HepG2 (cell line): ENCODE measurements around the gene PKD2L1. TPM values are rescaled to one million over a fixed set of nuclear protein-coding genes. Genes with fewer than 3 reads are reported as not detected.

ENCODE experiments used
- ELF4 ChIP-seq: sonication (generic); formaldehyde crosslinking; IDR thresholded peaks from 2 replicates; pipeline ENCODE4 v1.5.0; 2020; ENCODE audit warnings: missing genetic modification reagents, mild to moderate bottlenecking, moderate library complexity, borderline replicate concordance
- FIP1L1 ChIP-seq: fragments of 200-400 bp; formaldehyde crosslinking; IDR thresholded peaks from 2 replicates; pipeline ENCODE4 v1.6.1; 2018; ENCODE audit warnings: low read depth, mild to moderate bottlenecking, low read length, moderate library complexity, borderline replicate concordance; ENCODE audit not compliant: insufficient read depth
- GTF2F1 ChIP-seq: fragments of 150-350 bp; IDR thresholded peaks from 2 replicates; pipeline ENCODE4 v1.6.1; 2014; ENCODE audit warnings: low read length
- KDM6A ChIP-seq: IDR thresholded peaks from 2 replicates; pipeline ENCODE4 v1.6.1; 2016; ENCODE audit warnings: low read depth
- MAFG ChIP-seq: sonication (generic); formaldehyde crosslinking; IDR thresholded peaks from 2 replicates; pipeline ENCODE4 v1.5.1; 2020; ENCODE audit warnings: mild to moderate bottlenecking, missing genetic modification reagents
- NPAS2 ChIP-seq: sonication (generic); formaldehyde crosslinking; IDR thresholded peaks from 2 replicates; pipeline ENCODE4 v1.8.0; 2022; ENCODE audit warnings: mild to moderate bottlenecking, missing genetic modification reagents, borderline replicate concordance
- RBM39 ChIP-seq: fragments of 200-400 bp; formaldehyde crosslinking; IDR thresholded peaks from one replicate; pipeline ENCODE4 v1.6.1; 2018; ENCODE audit warnings: antibody characterized with exemption, mild to moderate bottlenecking, low read depth, low read length; ENCODE audit not compliant: poor library complexity, severe bottlenecking
- STAG1 ChIP-seq: sonication (generic); formaldehyde crosslinking; IDR thresholded peaks from 2 replicates; pipeline ENCODE4 v1.4.0; 2020; ENCODE audit warnings: missing genetic modification reagents
- TBX2 ChIP-seq: sonication (generic); formaldehyde crosslinking; IDR thresholded peaks from 2 replicates; pipeline ENCODE4 v1.5.0; 2020; ENCODE audit warnings: missing genetic modification reagents, mild to moderate bottlenecking, borderline replicate concordance
- TCF7L2 ChIP-seq: IDR thresholded peaks from 2 replicates; pipeline ENCODE4 v1.6.1; 2011; ENCODE audit warnings: mild to moderate bottlenecking, low read depth, low read length, moderate library complexity
- THAP9 ChIP-seq: sonication (generic); formaldehyde crosslinking; IDR thresholded peaks from 2 replicates; pipeline ENCODE4; 2020; ENCODE audit warnings: missing genetic modification reagents, mild to moderate bottlenecking, borderline replicate concordance
- ZKSCAN1 ChIP-seq: fragments of 150-350 bp; IDR thresholded peaks from 2 replicates; pipeline ENCODE4 v1.6.1; 2014; ENCODE audit warnings: low read length
- ZNF260 ChIP-seq: sonication (generic); formaldehyde crosslinking; IDR thresholded peaks from 2 replicates; pipeline ENCODE4 v1.4.0; 2020; ENCODE audit warnings: missing genetic modification reagents, low read depth, mild to moderate bottlenecking, borderline replicate concordance
- ZNF34 ChIP-seq: sonication (generic); formaldehyde crosslinking; IDR thresholded peaks from 2 replicates; pipeline ENCODE4 v1.4.0; 2020; ENCODE audit warnings: mild to moderate bottlenecking, missing genetic modification reagents, borderline replicate concordance
- ZNF543 ChIP-seq: sonication (generic); formaldehyde crosslinking; IDR thresholded peaks from 2 replicates; pipeline ENCODE4 v1.4.0; 2020; ENCODE audit warnings: mild to moderate bottlenecking, missing genetic modification reagents
- ZNF766 ChIP-seq: sonication (generic); formaldehyde crosslinking; IDR thresholded peaks from 2 replicates; pipeline ENCODE4 v1.5.0; 2020; ENCODE audit warnings: missing genetic modification reagents, borderline replicate concordance
- polyA plus RNA-seq, 8 experiments: library from polyadenylated mRNA; depleted of rRNA in 3 of 8; stranded (reverse) in 7 of 8; unstranded in 1 of 8; fragments of >200 nt; fragmentation: Illumina TruSeq in 4 of 8; extraction: Trizol in 4 of 8; gene quantifications; 2 replicates each; pipeline versions ENCODE4 v1.2.1 to v1.2.3, GENCODE V29; 2011 to 2016; ENCODE audit warnings: low read depth in 4 of 8, missing spikeins in 1 of 8, mixed read lengths in 1 of 8; ENCODE audit not compliant: insufficient read depth in 1 of 8
- total RNA-seq, 5 experiments: library from RNA; depleted of rRNA; stranded (reverse); fragments of >200 nt; fragmentation: Illumina TruSeq; extraction: Trizol; gene quantifications; 2 replicates each; pipeline ENCODE4 v1.2.3, GENCODE V29; 2016; ENCODE audit warnings: low read depth in 1 of 5
- TF ChIP-seq, protein P1 (sequence below): sonication (generic); formaldehyde crosslinking; conservative IDR thresholded peaks from 2 replicates; pipeline ENCODE4 v1.8.0; 2022; ENCODE audit warnings: missing genetic modification reagents
- TF ChIP-seq, protein P2 (sequence below): sonication (generic); formaldehyde crosslinking; IDR thresholded peaks from 2 replicates; pipeline ENCODE4 v1.4.0; 2020; ENCODE audit warnings: missing genetic modification reagents
- TF ChIP-seq, protein P3 (sequence below): sonication (generic); formaldehyde crosslinking; IDR thresholded peaks from 2 replicates; pipeline ENCODE4 v1.5.0; 2020; ENCODE audit warnings: missing genetic modification reagents, mild to moderate bottlenecking, borderline replicate concordance

The PKD2L1 gene
- total and polyA plus RNA-seq, 2 of the 13 experiments (the other 11 are each of a cell fraction or from before 2014, with no cell fraction given): 0.07 to 0.15 TPM

DNA sequence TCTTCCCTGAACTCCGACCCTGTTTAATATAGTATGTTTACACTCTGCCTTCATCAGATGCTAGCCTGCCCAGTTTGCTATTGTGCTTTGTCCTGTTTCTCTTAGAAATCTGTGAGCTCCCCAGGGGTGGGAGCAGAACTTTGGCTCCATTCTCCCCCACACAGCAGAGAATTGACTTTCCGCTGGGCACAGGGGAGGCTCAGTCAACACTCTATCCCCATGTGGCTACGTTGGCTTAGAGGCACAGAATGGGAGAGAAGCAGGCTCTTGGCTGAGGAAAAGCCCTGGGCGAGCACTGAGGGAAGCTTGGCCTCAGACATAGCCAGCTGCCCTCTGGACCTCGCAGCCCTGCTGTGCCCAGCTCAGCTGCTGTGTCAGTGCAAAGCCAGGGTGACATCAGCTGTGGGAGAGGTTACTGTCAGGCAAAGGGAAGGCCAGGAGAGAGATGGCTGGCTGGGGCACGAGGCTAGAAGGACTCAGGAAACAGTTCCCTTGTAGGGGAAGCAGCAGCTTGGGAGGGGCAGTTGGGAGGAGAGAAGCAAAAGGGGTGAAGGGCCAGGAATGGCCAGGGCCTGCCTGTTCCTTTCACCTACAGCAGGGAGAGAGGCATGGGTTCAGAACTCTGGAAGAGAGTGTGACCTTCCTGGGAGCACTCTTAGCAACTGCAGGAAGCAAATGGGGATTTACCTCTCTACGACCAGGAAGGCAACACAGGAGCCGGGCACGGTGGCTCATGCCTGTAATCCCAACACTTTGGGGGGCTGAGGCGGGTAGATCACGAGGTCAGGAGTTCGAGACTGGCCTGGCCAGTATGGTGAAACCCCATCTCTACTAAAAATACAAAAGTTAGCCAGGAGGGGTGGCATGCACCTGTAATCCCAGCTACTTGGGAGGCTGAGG, 11.2 kb upstream of the PKD2L1 start (continued):
- TF ChIP-seq, protein P1, sequence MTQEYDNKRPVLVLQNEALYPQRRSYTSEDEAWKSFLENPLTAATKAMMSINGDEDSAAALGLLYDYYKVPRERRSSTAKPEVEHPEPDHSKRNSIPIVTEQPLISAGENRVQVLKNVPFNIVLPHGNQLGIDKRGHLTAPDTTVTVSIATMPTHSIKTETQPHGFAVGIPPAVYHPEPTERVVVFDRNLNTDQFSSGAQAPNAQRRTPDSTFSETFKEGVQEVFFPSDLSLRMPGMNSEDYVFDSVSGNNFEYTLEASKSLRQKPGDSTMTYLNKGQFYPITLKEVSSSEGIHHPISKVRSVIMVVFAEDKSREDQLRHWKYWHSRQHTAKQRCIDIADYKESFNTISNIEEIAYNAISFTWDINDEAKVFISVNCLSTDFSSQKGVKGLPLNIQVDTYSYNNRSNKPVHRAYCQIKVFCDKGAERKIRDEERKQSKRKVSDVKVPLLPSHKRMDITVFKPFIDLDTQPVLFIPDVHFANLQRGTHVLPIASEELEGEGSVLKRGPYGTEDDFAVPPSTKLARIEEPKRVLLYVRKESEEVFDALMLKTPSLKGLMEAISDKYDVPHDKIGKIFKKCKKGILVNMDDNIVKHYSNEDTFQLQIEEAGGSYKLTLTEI: no peak
- TF ChIP-seq ZKSCAN1 (no peak), RBM39 (no peak), ELF4 (CRISPR knock-in tag) (no peak), NPAS2 (CRISPR knock-in tag) (no peak), ZNF260 (CRISPR knock-in tag) (no peak), THAP9 (CRISPR knock-in tag) (no peak), KDM6A (CRISPR knock-in tag) (no peak), TCF7L2 (no peak), MAFG (CRISPR knock-in tag) (no peak), GTF2F1 (no peak), TBX2 (CRISPR knock-in tag) (peak; percentile 60), ZNF766 (0 out of 2 replicates have a peak, but pooled peaks have one; percentile 41), ZNF543 (CRISPR knock-in tag) (peak; percentile 5; the same call in 1 of the 2 replicates), STAG1 (CRISPR knock-in tag) (0 out of 2 replicates have a peak, but pooled peaks have one; percentile 13), ZNF34 (CRISPR knock-in tag) (no peak), FIP1L1 (no peak)
- TF ChIP-seq, protein P2, sequence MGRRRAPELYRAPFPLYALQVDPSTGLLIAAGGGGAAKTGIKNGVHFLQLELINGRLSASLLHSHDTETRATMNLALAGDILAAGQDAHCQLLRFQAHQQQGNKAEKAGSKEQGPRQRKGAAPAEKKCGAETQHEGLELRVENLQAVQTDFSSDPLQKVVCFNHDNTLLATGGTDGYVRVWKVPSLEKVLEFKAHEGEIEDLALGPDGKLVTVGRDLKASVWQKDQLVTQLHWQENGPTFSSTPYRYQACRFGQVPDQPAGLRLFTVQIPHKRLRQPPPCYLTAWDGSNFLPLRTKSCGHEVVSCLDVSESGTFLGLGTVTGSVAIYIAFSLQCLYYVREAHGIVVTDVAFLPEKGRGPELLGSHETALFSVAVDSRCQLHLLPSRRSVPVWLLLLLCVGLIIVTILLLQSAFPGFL (CRISPR knock-in tag): no peak
- TF ChIP-seq, protein P3, sequence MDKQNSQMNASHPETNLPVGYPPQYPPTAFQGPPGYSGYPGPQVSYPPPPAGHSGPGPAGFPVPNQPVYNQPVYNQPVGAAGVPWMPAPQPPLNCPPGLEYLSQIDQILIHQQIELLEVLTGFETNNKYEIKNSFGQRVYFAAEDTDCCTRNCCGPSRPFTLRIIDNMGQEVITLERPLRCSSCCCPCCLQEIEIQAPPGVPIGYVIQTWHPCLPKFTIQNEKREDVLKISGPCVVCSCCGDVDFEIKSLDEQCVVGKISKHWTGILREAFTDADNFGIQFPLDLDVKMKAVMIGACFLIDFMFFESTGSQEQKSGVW (CRISPR knock-in tag): no peak; the same call in 1 of the 2 replicates
